Smooth muscle cell (in vitro differentiated cells): ENCODE data around the gene CDH15. TPM values are rescaled to one million over a fixed set of nuclear protein-coding genes. Genes with fewer than 3 reads are reported as not detected.

Source experiments
- DNase-seq: peaks from one replicate; lab custom pipeline; 2025; ENCODE audit not compliant: unreplicated experiment; lab: John Stamatoyannopoulos, UW
- H2AFZ ChIP-seq: fragments of 200-600 bp; sonication (generic); 2 replicates; pipeline ENCODE4 v1.6.0; 2016; ENCODE audit warnings: antibody characterized with exemption, low read depth, mild to moderate bottlenecking
- H3F3A ChIP-seq: fragments of 200-600 bp; sonication (generic); 2 replicates; pipeline ENCODE4 v1.6.0; 2017; ENCODE audit warnings: antibody characterized with exemption, low read depth
- H3K27ac ChIP-seq: fragments of 200-600 bp; sonication (generic); 2 replicates; pipeline ENCODE4 v1.5.1; 2016; ENCODE audit warnings: low read depth, mild to moderate bottlenecking
- H3K27me3 ChIP-seq: fragments of 200-600 bp; sonication (generic); 2 replicates; pipeline ENCODE4 v1.6.1; 2016; ENCODE audit warnings: low read depth, mild to moderate bottlenecking
- H3K36me3 ChIP-seq: fragments of 200-600 bp; sonication (generic); 2 replicates; pipeline ENCODE4 v1.5.1; 2016; ENCODE audit warnings: low read depth
- H3K4me1 ChIP-seq: fragments of 200-600 bp; sonication (generic); 2 replicates; pipeline ENCODE4 v1.5.1; 2016; ENCODE audit warnings: low read depth
- H3K4me2 ChIP-seq: fragments of 200-600 bp; sonication (generic); 2 replicates; pipeline ENCODE4 v1.6.0; 2016; ENCODE audit warnings: mild to moderate bottlenecking
- H3K4me3 ChIP-seq: fragments of 200-600 bp; sonication (generic); 2 replicates; pipeline ENCODE4 v1.5.1; 2016; ENCODE audit warnings: mild to moderate bottlenecking
- H3K79me2 ChIP-seq: fragments of 200-600 bp; sonication (generic); 2 replicates; pipeline ENCODE4 v1.6.0; 2016; ENCODE audit warnings: low read depth, mild to moderate bottlenecking
- H3K9ac ChIP-seq: fragments of 200-600 bp; sonication (generic); 2 replicates; pipeline ENCODE4 v1.6.0; 2016; ENCODE audit warnings: low read depth
- H3K9me3 ChIP-seq: fragments of 200-600 bp; sonication (generic); replicated peaks from 2 replicates; pipeline ENCODE4 v1.5.1; 2016; ENCODE audit warnings: low read depth
- H4K20me1 ChIP-seq: fragments of 200-600 bp; sonication (generic); 2 replicates; pipeline ENCODE4 v1.6.0; 2016; ENCODE audit warnings: low read depth
- CTCF ChIP-seq: fragments of 200-600 bp; sonication (generic); IDR thresholded peaks from 2 replicates; pipeline ENCODE4 v1.5.1; 2017; ENCODE audit warnings: borderline replicate concordance, mild to moderate bottlenecking, antibody characterized with exemption; ENCODE audit not compliant: insufficient read depth, poor library complexity, severe bottlenecking
- WGBS: methylation state at CpG from one replicate; pipeline ENCODE4 v1.1.7; 2016; ENCODE audit warnings: low lambda C conversion rate; 5-methylcytosine and 5-hydroxymethylcytosine counted together
- polyA plus RNA-seq: library from polyadenylated mRNA; unstranded; fragments of >200 nt; fragmentation: Nextera tagmentation; extraction: Ambion mirVana; gene quantifications from 2 replicates; pipeline ENCODE4 v1.2.1, GENCODE V29; 2016
- total RNA-seq: library from RNA; depleted of rRNA; stranded (reverse); fragments of >200 nt; gene quantifications from 2 replicates; pipeline ENCODE4 v1.2.3, GENCODE V29; 2014

Gene CDH15
- total RNA-seq (0.36 and 0.45 TPM in 2 replicates), polyA plus RNA-seq (1.2 and 1.4 TPM in 2 replicates)

DNA sequence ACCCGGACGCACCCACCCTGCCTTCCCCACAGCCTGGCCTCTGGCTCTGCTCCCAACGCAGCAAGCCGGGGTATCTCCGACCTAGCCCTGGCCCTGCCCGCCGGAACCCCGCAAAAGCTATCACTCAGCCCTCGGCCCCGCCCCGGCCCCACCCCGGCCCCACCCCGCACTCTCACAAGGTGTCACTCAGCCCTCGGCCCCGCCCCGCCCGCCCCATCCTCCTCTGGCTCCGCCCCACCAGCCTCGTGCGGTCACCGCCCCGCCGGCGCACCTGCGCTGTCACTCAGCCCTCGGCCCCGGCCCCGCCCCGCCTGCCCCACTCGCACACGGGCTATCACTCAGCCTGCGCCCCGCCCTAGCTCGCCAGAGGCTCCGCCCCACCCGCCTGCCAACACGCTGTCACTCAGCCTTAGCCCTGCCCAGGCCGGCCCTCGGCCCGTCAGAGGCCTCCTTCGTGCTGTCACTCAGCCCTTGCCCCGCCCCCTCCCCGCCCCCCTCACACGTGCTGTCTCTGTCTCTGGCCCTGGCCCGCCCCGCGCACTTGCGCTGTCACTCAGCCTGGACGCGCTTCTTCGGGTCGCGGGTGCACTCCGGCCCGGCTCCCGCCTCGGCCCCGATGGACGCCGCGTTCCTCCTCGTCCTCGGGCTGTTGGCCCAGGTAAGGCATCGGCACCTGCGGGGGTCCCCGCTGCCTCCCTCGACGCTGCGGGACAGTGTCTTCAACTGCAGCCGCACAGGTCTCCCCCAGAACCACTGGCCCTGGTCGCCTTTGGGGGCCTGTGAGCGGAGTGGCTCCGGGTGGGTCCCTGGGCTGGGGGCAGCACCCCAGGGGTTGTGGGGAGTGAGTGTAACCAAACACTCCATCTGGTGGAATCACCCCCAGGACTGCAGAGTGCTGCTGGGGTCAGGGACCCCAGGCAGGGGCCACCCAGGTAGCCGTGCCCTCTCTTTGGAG, at the start of gene CDH15:
TSS of gene CDH15 (plus strand) at position 533 of the 955 bp plus-strand sequence. CDS start at position 617, 84 bp downstream.
- H3K9me3 ChIP-seq: no peaks in the 10 kb centered on the region
- H2AFZ ChIP-seq: no peak within 1 kb of the TSS
- no peaks in the 10 kb centered on the region for H3F3A ChIP-seq
- H3K4me2 ChIP-seq: peak within 1 kb of the TSS; percentile 78
- no peak within 1 kb of the TSS for H3K27ac ChIP-seq
- 17% methylated on average over 29 of the region's 74 CpGs for WGBS
- TF ChIP-seq CTCF: no peak
- peak; percentile 42 for DNase-seq
- H3K4me1 ChIP-seq: no peaks in the 10 kb centered on the region
- no peaks in the 10 kb centered on the region for H3K36me3 ChIP-seq
- peaks cover 19% of the 10 kb centered on the region for H3K27me3 ChIP-seq
- no peak within 1 kb of the TSS for H3K9ac ChIP-seq
- no peaks in the 10 kb centered on the region for H4K20me1 ChIP-seq
- peak within 1 kb of the TSS; percentile 34 for H3K4me3 ChIP-seq
- H3K79me2 ChIP-seq: no peaks in the 10 kb centered on the region

- DNase-seq: no peak
- TF ChIP-seq CTCF: no peak
- no peaks in the 10 kb centered on the region for H3K4me1 ChIP-seq
- H3K27ac ChIP-seq: no peak overlapping the region
- no peaks in the 10 kb centered on the region for H3F3A ChIP-seq
- H2AFZ ChIP-seq: no peak overlapping the region
- no peaks in the 10 kb centered on the region for H3K9me3 ChIP-seq
- H3K36me3 ChIP-seq: no peaks in the 10 kb centered on the region
- no peak overlapping the region for H3K9ac ChIP-seq
- H3K79me2 ChIP-seq: no peaks in the 10 kb centered on the region
- H3K27me3 ChIP-seq: no peaks in the 10 kb centered on the region
- no peak overlapping the region for H3K4me3 ChIP-seq
- H3K4me2 ChIP-seq: no peak overlapping the region
- H4K20me1 ChIP-seq: no peaks in the 10 kb centered on the region
- WGBS: 91% methylated on average over 11 of the region's 11 CpGs
These were observed 49.2 kb upstream of the CDH15 start for GRCh38 chr16:89122322-89122851.

DNA sequence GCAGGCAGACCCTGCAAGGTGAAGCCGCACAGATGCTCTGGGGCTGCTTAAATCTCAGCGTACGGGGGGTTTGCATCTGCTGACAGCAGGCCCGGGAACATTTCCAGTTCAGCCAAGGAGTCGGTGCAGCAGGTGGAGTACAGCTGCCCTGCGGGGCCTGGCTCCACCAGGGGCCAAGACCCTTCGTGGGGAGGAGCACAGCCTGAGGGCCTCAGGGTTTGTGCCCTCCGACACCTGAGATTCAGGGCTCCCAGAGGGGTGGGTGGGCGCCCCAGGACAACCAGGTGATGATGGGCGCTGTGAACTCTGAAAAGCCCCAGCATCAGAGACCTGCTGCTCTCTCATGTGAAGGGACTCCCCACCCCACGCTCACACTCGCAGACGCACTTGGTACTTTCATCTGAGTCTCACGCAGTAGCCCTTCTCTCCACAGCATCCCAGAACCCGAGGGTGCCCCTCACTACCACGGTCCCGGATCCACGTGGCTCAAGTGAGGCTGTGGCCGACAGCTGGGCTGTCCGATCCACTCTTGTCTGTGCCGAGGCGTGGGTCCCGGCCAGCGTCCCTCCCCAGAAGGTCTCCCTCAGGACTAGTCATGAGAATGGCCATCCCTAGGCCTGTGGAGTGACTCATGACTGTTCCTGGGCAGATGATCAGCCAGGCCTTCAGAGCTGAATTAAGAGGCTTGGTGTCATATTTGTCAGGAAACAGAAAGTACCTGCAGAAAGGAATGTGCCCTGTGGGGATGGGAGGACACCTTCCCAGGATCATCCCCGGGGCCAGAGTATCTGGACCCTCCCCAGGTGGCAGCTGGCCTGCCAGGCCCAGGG, 48.3 kb upstream of the CDH15 start:
- no peaks in the 10 kb centered on the region for H3K27me3 ChIP-seq
- H3K4me3 ChIP-seq: no peak overlapping the region
- no peaks in the 10 kb centered on the region for H3K4me1 ChIP-seq
- H3K36me3 ChIP-seq: no peaks in the 10 kb centered on the region
- H4K20me1 ChIP-seq: no peaks in the 10 kb centered on the region
- H3K79me2 ChIP-seq: no peaks in the 10 kb centered on the region
- no peak overlapping the region for H2AFZ ChIP-seq
- no peaks in the 10 kb centered on the region for H3F3A ChIP-seq
- H3K27ac ChIP-seq: no peak overlapping the region
- TF ChIP-seq CTCF: no peak
- no peak overlapping the region for H3K4me2 ChIP-seq
- 93% methylated on average over 25 of the region's 25 CpGs for WGBS
- no peaks in the 10 kb centered on the region for H3K9me3 ChIP-seq
- no peak overlapping the region for H3K9ac ChIP-seq
- no peak for DNase-seq
